Dedifferentiated amniotic fluid mesenchymal stem cell (primary cell): ENCODE measurements around the gene HIGD1C.
A peak's percentile ranks its signal among the peaks of the same experiment; 100 is the strongest.
"Not testable (repeated sequence)": the region's sequence is repeated elsewhere in the genome, so short reads cannot be mapped to it uniquely, and the experiment has no call there.

Experiments used
- DNase-seq: peaks from one replicate; pipeline ENCODE4 v3.0.0-alpha.2; 2016; ENCODE audit errors: extremely low spot score

HIGD1C gene

DNA sequence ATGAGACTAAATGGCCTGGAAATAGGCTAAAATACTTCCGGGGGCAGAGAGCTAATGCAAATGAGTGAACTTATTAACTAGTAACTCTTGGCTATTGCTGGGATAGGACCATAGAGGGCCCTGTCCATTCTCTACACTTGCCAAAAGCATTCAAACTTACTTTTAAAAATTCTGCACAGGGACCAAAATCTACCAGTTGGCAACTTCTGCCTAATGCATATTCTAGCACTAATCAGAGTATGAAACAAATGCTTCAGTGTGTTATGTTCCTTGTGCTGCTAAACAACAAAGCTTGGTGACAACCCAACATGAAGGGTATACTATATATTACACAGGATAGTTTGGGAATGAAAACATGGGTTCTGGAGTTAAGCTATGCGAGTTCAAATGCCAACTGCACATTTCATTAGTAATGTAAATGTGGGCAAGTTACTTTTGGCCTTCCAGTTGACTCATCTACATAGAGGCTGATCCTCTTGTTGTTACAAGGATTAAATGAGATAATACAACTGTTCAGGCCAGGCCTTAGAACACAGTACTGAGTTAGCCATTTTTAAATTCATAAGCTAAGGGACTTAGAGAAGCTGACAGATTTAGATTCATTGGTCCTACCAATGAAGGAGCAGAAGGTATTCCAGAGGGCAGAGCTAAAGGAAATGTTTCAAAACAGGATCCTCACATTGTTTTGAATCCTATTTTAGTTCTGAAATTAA is 32.4 kb downstream of the HIGD1C start:
- no peak for DNase-seq

DNA sequence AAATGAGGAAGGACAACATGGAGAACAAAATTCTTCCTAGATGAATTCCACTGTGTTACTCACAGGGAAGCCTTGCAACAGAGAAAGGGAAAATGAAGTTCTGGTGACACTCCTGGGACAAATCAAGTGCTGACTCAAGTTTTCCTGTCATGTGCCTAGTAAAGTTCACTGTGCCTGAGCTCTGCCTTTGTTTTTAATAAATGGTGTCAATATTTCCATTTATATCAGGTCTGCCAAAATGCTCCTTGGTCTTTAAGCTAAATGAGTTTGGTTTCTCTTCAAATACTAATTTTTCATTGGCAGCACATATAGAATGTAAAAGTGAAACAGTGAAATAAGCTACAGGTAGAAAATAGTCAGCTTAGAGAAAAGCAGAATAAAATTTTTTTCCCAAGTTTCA is 33.0 kb downstream of the HIGD1C start:
- peak; percentile 81 for DNase-seq

DNA sequence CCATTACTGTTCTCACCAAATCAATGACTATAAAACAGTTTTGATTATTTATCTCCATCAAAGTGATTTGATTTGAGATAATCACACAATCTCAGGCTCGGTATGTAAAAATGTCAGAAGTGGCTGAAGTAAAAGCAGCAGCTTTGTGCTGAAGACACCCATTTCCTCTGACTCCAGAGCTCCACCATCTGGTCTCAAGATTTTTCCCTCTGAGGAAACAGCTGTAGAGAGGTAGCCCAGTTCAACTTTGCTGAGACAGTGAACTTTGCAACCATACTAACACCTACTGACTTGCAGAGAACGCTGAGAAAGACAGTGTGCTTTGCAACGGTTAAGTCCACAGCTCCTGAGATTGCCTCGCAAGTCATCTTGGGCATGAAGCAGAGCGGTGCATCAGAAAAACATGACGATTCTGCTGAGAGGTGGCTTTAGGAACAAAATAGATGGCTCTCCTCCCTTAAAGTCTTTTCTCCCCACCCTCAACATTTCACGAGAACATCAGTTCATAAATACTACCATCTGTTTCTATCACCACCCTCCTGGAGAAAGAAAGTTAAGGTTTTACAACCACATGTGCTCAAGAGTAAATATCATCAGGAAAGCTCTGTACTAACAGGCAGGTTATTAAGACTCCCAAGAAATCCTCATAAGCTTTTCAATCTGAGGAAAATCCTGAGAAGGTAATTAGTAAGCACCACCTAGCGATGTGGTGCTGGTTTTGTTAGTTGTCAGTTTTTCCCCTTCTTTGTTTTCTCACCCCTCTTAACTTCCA is 34.8 kb downstream of the HIGD1C start:
- DNase-seq, result peak; percentile 62

DNA sequence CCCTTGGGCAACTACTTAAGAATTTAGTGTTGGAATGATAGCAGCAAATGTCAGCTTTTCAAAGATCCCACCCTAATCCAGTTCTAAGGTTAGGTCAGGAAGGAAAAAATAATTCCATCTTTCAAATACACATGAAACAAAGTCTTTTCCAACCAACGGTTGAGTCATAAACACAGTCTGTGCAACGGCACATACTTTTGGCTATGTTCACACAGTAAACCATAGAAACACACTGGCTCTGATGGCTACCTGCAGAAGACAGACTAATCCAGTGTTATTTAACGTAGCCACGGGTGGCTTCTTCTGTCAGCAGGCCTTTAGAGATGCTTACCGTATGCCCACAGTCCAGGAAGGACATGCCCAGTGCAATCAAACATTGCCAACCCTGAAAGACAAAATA is 35.7 kb downstream of the HIGD1C start:
- DNase-seq, result no peak

DNA sequence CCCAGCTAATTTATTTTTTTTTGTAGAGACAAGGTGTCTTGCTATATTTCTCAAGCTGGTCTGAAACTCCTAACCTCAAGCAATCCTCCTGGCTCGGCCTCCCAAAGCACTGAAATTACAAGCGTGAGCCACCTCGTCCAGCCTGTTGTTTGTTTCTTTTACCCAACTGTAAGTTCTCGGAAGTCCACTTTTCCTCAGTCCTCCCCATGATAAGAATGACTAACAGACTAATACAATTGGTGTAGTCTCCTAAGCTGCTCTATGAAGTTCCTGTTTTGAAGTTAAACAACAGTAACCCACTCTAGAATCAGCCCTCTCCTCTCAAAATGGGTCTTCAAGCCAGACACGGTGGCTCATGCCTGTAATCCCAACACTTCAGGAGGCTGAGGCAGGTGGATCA is 36.5 kb downstream of the HIGD1C start:
- no peak for DNase-seq

DNA sequence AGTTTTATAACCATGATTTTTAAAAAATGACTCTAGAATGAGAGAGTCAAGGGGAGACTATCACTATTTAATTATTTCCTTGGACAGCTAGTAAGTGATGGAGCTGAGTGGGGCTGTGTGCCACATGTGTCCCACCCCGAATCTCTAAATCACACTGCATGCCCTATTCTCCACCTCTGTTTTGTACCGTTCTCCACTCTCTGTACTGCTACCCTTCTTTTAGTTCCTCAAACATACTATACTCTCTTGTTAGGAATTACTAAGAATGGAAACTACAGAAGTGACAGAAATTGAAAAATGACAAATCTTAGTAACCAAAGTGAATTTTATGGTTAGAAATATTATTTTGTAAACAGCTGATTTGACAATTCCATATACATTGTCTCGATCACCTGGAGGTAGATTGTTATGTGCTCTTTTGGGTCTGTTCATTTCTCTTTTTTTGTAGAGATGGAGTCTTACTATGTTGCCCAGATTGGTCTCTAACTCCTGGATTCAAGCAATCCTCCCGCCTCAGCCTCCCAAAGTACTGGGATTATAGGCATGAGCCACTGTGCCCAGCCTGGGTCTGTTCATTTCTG is 37.9 kb downstream of the HIGD1C start:
- DNase-seq, result no peak

DNA sequence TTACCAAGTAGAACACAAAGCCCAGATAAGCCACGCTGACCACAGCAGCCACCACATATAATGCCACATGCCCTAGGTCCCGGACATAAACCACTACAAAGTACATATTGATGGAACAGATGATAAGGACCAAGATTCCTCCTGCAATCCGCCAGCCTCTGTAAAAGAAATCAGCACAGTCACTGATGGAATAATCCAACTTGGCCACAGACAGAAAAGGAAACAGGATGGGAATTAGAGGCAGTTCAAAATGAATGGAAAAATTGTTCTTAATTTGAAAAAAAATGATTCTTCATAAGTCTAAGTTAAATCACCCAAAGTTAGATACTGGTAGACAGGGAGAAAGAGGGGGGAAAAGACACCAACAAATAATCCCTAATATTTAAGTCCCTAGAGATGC is 38.4 kb downstream of the HIGD1C start:
- DNase-seq, result no peak

DNA sequence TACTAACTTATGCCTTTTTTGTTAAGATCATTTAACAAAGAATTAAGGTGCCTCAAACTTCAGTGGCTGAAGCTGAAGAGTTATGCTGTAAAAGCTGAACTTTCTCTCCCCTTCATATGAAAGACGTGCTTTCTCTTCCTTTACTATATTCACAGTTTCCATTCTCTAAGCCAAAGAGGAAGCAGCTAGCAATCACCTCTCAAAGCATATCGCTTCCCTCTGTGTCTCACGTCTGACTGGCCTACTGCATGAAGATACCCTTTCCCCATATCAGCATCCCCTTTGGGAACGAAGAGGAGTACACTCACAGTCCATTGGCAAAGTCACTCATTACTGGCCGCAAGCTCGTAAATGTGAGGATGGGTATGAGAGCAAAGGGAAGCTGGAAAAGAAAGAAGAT is 38.9 kb downstream of the HIGD1C start:
- DNase-seq, result no peak

DNA sequence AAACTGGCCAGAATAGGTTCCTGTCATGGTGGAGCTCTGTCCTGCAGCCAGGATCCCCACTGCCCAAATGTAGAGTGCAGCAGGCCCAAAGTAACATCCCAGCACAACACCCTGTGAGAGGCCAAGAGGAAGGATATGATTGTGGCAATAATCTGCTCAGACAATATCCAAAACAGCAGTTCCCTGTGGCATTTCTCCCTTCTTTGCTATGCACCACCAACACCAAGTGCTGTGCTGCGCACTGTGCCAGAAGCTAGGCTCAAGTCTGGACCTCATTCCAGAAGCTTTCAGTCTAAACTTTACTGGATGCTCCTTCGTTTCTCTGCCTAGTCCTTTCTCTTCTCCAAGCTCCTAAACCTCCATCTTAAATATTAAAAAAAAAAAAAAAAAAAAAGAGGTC is 40.5 kb downstream of the HIGD1C start:
- DNase-seq, result no peak

DNA sequence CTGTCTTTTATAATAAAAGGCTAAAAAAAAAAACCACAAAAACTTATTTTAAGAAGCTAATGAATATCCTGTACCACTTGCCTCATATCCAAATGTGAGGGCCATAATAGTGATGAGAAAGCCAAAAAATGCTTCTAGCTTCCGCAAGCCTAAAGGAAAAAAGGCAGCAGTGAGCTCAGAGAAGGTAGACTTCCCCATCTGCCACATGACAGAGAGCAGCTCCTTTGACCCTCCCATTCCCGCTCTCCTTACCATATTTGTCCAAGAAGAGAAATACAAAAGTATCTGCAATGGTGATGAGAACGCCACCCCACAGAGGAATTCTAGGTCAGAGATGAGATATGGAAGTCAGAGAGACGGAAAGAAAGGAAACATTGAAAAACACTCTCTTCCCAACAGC is 46.7 kb downstream of the HIGD1C start:
- no peak for DNase-seq

DNA sequence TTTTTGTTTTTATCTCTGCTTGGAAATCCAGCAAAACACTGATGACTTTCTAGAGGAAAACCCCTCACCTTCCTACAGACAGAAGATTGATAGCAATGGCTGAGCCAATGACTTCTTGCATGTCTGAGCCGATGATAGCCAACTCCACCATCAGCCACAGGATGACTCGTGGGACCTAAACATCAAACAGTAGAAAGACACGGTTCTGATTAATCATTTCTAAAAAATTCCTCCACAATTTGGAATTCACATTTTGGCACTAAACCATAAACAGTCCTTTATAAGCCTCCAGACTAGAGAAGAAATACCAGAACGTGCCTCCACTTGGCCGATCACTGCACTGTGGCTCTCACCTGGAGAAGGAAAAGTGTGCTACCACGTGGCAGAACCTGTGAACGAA is 47.9 kb downstream of the HIGD1C start:
- DNase-seq, result peak; percentile 26

DNA sequence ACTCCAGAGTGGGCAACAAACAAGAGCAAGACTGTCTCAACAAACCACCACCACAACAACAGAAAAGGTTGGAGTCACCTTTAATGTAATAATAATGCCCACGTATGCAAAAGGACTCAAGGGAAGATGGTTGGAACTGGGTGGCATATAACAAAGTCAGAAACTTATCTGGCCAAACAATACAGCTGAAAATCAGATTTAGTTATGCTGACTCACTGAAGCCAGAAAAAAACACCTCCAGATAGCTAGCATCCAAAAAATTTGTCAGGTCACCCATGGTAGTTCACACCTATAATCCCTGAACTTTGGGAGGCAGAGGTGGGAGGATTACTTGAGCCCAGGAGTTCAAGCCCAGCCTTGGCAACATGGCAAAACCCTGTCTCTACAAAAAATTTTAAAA is 49.5 kb downstream of the HIGD1C start:
- no peak for DNase-seq

DNA sequence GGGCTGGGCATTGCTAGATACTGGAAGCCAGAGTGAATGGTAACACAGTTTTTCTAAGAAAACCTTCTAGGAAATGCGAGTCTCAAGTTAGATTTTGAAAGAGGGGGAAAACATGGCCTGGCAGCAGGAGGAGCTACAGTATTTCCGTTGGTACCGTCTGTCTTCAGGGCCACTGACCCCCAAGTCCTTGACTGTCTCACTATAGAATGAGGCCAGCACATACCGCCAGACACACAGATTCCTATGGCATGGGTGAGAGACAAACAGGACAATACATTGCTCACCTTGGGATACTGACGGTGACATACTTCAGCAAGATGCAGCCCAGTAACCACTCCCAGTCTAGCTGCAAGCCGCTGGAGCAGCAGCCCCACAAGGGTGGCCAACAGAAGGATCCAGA is 52.2 kb downstream of the HIGD1C start:
- no peak for DNase-seq

DNA sequence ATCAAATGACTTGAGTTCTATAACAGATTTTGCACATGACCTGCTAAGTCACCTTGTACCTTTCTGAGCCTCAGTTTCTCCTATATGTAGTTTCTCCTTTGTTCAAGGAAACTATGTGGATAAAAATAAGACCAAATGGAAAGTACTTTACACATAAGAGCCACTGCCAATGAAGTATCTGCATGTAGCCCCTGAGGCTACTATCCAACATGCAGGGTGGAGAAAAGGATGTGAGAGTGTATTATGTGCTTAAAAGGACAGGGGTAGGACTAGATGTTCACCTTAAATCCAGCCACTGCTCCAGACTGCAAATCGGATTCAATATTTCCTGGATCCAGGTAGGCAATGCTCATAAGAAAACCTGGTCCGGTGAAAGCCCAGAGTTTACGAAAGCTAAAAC is 52.7 kb downstream of the HIGD1C start:
- no peak for DNase-seq

DNA sequence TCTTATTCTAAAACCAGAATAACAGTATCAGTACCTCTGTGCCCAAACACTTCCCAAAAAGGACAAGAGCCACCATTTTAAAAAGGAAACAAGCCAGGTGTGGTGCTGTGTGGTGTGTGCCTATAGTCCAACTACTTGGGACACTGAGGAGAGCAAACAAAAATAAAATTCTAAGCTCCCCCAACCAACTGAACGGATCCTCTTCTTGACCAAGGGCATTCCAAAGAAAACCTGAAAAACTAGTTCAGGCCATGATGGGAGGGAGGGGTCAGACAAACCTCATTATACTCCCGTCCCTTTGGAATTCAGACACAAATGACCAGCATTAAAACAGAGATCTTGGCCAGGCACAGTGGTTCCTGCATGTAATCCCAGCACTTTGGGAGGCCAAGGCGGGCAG is 53.3 kb downstream of the HIGD1C start:
- no peak for DNase-seq

DNA sequence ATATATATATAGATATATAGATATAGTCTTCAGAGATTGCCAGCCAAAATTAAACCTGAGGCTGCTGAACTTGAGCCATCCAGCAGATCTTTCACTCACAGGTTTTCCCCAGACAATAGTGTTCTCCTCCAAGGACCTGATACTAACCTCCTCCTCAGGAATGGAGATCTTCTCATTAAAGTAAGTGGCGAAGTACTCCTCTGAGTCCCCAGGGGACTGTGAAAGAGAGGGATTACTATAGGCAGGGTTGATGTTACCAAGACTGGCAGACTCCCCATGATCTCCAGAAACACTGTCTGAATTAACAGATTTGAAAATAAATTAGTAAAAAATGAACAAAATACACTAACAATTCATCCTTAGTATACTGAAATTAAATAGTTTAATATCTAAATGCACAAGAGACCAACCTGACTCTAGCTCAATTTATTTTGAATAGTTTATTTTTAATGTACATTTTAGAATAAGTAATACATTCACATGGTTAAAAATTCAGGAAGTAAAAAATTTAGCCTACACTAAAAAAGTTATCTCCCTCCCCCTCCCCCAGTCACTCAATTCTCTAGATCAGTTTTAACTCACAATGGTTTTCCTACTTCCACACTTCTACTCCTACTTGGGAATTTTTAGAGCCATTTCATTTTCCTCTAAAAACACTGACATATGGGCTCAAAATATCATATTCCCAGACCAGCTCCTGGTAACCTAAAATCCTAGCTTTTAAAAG is 56.1 kb downstream of the HIGD1C start:
- DNase-seq, result no peak

DNA sequence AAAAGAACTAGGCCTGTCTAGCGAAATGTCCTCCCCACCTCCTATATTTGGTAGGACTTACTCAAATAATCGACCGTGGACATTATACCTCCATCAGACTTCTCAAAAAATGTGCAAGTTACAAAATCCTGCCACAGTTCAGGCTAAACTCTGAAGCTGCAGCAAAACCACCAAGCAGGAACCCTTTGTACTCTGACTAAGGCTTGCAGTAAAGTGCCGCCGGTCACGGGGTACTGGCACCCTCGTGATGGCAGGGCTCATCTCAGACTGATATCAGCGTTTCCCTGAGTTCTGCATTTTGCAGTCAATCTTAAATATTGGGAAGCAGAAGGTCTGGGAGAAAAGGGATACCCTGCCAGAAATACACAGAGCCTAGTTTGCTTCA is 56.7 kb downstream of the HIGD1C start:
- DNase-seq, result no peak

DNA sequence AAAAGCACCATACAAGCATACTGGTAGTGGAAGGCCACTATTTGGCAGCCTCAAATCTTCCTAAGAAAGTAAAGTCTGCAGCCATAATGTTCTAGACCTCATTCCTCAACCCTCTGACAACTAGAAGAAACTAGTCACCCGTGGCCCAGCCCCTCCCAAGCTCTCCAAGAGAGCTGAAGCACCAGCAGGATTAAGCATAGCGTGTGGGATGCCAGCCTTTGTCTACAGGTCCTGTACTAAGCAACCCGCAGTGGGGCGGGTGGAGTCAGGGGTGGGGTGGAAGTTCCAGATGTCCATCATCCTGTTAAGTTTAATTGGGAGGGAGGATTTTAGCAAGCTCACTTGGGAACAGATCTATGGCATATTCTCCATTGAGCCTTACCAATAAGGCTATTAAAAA is 59.6 kb downstream of the HIGD1C start:
- DNase-seq, result no peak

DNA sequence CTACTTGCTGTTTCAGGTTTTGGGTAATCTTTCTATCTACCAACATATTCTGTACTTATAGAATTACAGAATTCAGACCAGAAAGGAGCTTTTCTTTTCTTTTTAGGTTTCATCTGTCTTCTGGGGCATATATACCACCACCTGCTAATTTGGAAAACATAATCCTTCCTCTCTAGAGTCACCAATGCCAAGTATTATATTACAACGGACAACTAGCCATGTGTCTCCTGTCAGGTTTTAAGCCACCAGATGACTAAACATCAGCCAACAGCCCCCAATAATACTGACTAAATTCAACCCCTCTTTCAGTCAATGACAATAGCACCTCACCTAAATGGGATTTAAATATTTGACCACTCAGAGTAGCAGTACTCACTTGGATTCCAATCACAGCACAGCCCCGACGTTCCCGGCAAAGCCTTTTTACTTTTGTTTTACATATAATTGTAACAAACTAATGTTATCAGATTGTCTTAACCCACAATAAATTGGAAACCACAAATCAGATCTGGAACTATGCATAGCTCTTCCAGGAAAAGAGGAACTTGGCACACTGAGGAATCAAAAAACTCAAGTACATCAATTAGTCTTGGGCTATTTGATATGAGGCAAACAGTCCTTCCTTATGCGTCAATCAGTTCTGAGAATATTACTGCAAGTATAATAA is 60.4 kb downstream of the HIGD1C start:
- DNase-seq, result no peak

DNA sequence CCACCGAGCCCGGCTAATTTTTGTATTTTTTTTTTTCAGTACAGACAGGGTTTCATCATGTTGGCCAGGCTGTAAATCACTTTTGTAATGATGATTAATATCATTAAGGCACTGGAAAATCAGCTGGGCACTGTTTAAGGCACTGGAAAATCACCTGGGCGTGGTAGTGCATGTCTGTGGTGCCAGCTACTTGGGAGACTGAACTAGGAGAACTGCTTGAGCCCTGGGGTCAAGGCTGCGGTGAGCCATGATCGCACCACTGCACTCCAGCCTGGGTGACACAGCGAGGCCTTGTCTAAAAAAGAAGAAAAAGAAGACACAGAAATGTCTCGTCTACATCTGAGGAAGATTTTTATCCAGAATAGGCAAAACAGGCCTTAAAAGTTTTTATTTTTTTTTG is 61.1 kb downstream of the HIGD1C start:
- no peak for DNase-seq

DNA sequence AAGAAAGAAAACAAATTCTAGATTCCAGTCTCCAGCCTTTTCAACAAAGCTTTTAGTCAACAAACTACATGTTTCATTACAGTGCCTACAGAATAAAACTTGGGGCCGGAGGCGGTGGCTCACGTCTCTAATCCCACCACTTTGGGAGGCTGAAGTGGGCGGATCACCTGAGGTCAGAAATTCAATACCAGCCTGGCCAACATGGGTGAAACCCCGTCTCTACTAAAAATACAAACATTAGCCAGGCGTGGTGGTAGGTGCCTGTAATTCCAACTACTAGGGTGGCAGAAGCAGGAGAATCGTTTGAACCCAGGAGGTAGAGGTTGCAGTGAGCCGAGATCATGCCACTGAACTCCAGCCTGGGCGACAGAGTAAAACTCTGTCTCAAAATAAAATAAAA is 62.1 kb downstream of the HIGD1C start:
- not testable (repeated sequence) for DNase-seq

DNA sequence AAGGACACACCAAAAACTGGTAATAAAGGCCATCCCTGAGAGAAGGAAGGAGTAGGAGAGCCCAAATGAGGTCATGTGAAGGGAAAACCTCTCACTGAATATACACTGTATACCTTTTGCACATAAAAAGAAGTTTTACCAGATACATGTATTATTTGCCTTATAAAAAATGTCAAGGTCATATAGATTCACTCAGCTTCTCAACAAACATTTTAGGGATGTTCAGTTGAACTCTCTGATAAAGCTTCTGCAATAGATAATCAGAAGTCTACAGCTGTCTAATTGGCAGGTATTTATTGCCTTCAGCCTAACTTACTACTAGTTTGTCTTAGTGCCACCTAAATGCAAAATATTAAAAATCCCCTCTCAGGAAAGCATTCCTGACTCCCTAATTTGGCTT is 65.1 kb downstream of the HIGD1C start:
- DNase-seq, result no peak
